Tibial artery (tissue), 4 donors: ENCODE results near the gene SLC5A1.
"Not testable (repeated sequence)": the region's sequence is repeated elsewhere in the genome, so short reads cannot be mapped to it uniquely, and the experiment has no call there.

Experiments used
- DNase-seq, 2 donors: peaks; one replicate each; pipeline ENCODE4 v3.0.0-alpha.2; 2019
- H3K27ac ChIP-seq, 2 donors: fragments of 200-600 bp; sonication (generic) in 1 of 2; 1 replicate in 1 of 2; 2 replicates in 1 of 2; pipeline ENCODE4 v1.5.1; 2018 to 2019; ENCODE audit warnings: mild to moderate bottlenecking in 1 of 2
- H3K27me3 ChIP-seq, 2 donors: fragments of 200-600 bp; sonication (generic) in 1 of 2; one replicate each; pipeline versions ENCODE4 v1.5.1 to v1.6.0; 2016 to 2019
- H3K36me3 ChIP-seq, 3 donors: fragments of 200-600 bp; sonication (generic) in 2 of 3; one replicate each; pipeline ENCODE4 v1.5.1; 2016 to 2019; ENCODE audit warnings: mild to moderate bottlenecking in 2 of 3
- H3K4me1 ChIP-seq, 4 donors: fragments of 200-600 bp; sonication (generic) in 2 of 4; 1 replicate in 3 of 4; 2 replicates in 1 of 4; pipeline ENCODE4 v1.5.1; 2016 to 2019
- H3K4me3 ChIP-seq, 2 donors: fragments of 200-600 bp; sonication (generic) in 1 of 2; 1 replicate in 1 of 2; 2 replicates in 1 of 2; pipeline ENCODE4 v1.5.1; 2018 to 2019; ENCODE audit warnings: mild to moderate bottlenecking in 2 of 2
- H3K9me3 ChIP-seq, 3 donors: fragments of 200-600 bp; sonication (generic) in 1 of 3; one replicate each; pipeline ENCODE4 v1.5.1; 2016 to 2019
- intact Hi-C: fragments of 100-400 bp; cut with DNase I; formaldehyde crosslinking; loops from one replicate; pipeline ENCODE4 v1.15.0; 2023; ENCODE audit warnings: low total_unique reads
- TF ChIP-seq, protein P1 (sequence below), 2 experiments: fragments of 200-600 bp in 1 of 2; fragments of 450-650 bp in 1 of 2; IDR thresholded peaks; one replicate each; pipeline ENCODE4 v1.5.1; 2017 to 2019; ENCODE audit warnings: antibody characterized with exemption in 2 of 2, mild to moderate bottlenecking in 1 of 2, moderate library complexity in 1 of 2

The SLC5A1 gene

DNA sequence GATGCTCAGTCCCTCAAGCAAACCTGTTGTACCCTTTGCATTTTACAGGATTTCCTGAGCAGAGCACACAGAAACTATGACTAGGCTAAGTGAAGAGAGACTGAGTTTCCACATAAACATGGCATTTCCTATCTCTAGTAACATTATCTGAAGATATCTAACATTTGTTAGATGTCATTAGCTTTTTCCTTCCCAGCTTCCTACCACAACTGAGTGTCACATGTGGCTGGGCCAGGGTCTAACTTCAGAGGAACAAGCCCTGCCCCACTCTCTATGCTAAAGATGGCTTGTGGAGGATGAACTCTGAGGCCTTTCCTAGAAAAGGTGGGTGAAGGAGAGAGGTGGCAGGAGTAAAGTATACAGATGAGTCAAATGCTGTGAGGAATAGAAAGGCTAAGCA is 99.5 kb downstream of the SLC5A1 start:
- no peak for DNase-seq
- intact Hi-C loops: no loop called here
- H3K4me1 ChIP-seq: no peaks in the 10 kb centered on the region
- peaks cover 0 to 2% of the 10 kb centered on the region in 2 donors for H3K27me3 ChIP-seq
- TF ChIP-seq, protein P1, sequence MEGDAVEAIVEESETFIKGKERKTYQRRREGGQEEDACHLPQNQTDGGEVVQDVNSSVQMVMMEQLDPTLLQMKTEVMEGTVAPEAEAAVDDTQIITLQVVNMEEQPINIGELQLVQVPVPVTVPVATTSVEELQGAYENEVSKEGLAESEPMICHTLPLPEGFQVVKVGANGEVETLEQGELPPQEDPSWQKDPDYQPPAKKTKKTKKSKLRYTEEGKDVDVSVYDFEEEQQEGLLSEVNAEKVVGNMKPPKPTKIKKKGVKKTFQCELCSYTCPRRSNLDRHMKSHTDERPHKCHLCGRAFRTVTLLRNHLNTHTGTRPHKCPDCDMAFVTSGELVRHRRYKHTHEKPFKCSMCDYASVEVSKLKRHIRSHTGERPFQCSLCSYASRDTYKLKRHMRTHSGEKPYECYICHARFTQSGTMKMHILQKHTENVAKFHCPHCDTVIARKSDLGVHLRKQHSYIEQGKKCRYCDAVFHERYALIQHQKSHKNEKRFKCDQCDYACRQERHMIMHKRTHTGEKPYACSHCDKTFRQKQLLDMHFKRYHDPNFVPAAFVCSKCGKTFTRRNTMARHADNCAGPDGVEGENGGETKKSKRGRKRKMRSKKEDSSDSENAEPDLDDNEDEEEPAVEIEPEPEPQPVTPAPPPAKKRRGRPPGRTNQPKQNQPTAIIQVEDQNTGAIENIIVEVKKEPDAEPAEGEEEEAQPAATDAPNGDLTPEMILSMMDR (IDR thresholded peaks at IDR 0.05): no peak
- H3K27ac ChIP-seq: no peak overlapping the region
- no peak overlapping the region for H3K4me3 ChIP-seq
- no peaks in the 10 kb centered on the region for H3K36me3 ChIP-seq
- no peaks in the 10 kb centered on the region for H3K9me3 ChIP-seq

DNA sequence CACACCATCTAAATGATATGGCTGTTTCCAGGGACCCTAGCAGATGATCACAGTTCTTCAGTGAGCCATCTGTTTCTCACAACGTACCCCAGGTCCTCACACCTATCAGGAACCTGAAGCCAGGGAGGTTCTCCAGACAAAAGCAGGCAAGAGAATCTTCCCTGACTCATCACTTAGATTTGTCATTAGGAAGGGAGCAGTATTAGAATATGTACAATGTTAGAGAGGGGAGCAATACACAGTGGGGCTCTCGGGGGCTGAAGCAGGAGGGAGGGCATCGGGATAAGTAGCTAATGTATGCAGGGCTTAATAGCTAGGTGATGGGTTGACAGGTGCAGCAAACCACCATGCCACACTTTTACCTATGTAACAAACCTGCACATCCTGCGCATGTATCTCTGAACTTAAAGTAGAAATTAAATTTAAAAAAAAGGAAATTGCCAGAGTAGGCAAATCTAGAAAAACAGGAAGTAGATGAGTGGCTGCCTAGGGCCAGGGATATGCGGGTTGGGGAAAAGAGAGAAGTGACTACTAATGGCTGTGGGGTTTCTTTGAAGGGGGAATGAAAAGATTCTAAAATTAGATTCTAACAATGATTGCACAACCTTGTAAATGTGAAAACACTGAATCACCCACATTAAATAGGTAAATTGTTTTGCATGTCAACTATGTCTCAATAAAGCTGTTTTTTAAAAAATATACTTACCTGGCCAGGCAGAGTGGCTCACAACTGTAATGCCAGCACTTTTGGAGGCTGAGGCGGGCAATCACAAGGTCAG is 101.6 kb downstream of the SLC5A1 start:
- intact Hi-C loops: no loop called here
- Histone ChIP-seq H3K36me3 (no peaks in the 10 kb centered on the region), H3K4me1 (no peaks in the 10 kb centered on the region), H3K9me3 (no peaks in the 10 kb centered on the region), H3K27me3 (no peaks in the 10 kb centered on the region), H3K4me3 (no peak overlapping the region), H3K27ac (no peak overlapping the region)
- TF ChIP-seq, protein P1 (IDR thresholded peaks at IDR 0.05): no peak
- no peak for DNase-seq

DNA sequence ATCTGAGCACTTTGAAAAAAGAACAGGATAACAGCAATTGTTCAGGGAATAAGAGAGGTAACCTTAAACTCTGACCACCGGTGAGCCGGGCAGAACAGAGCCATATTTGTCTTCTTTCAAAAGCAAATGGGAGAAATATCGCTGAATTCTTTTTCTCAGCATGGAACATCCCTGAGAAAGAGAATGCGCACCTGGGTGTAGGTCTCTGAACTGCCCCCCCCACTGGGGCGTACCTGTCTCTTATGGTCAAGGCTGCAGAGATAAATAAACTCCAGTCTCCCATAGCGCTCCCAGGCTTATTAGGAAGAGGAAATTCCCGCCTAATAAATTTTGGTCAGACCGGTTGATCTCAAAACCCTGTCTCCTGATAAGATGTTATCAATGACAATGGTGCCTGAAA is 104.1 kb downstream of the SLC5A1 start:
- DNase-seq, H3K4me1 ChIP-seq, H3K36me3 ChIP-seq, H3K4me3 ChIP-seq, intact Hi-C loops, H3K9me3 ChIP-seq, H3K27ac ChIP-seq, H3K27me3 ChIP-seq: not testable (repeated sequence)

DNA sequence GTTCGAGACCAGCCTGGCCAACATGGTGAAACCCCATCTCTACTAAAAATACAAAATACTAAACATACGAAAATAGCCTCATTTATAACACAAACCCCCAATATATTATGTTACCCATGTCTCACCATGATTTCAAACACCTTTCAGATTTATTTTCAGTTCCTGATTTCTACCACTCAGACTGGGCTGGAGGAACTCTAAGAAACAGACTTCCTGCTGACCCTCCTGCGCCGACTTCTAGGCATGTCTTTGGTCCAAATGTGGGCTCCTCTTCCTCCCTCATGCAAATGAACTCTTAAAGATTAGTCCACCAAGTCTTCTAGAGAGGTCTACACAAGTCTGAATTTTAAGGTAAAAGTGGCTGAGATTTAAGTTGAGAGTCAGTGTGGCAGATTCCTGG is 105.3 kb downstream of the SLC5A1 start:
- H3K27ac ChIP-seq, H3K4me1 ChIP-seq, H3K4me3 ChIP-seq, H3K9me3 ChIP-seq, DNase-seq, intact Hi-C loops, H3K36me3 ChIP-seq, H3K27me3 ChIP-seq: not testable (repeated sequence)

DNA sequence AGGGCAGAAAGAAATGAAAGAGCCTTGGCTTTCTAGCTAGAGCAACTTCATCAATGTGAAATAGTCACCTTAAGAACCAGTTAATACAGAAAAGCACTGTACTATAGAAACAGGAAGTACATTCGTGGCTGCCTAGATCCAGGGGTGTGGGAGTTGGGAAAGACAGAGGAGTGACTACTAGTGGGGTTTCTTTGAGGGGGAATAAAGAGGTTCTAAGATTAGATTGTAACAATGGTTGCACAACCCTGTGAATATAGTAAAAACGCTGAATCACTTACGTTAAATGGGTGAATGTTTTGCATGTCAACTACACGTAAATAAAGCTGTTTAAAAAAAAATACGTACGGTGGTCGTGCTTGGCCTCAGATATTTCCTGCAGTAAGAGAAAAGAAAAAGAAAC is 107.6 kb downstream of the SLC5A1 start:
- H3K36me3 ChIP-seq, H3K27ac ChIP-seq, H3K4me3 ChIP-seq, H3K4me1 ChIP-seq, H3K27me3 ChIP-seq, H3K9me3 ChIP-seq, intact Hi-C loops, DNase-seq: not testable (repeated sequence)

DNA sequence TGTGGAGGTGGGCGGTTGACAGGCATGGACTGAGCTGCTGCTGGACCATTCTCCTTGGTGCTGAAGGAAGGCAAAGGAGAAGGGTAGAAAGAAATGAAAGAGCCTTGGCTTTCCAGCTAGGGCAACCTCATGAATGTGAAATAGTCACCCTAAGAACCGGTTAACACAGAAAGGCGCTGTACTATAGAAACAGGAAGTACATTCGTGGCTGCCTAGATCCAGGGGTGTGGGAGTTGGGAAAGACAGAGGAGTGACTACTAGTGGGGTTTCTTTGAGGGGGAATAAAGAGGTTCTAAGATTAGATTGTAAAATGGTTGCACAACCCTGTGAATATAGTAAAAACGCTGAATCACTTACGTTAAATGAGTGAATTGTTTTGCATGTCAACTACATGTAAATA is 108.6 kb downstream of the SLC5A1 start:
- H3K4me1 ChIP-seq, H3K27ac ChIP-seq: not testable (repeated sequence)

DNA sequence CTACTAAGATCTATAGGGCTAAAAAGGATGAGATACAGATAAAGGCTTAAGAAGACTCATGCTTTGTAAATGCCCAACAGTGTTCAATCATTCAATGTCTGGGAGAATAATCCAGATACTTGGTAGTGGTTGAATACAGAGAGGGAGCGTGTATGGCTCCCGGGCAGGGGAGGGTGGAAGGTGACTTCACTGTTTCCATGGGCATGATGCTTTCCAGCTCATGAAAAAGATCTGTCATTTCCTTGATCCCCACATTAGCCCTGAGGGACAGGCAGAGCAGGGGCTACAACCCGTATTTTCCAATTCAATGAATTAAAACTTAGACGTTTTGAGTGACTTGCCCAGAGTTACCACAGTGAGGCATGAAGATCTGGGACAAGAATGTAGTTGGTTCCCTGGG is 111.7 kb downstream of the SLC5A1 start:
- H3K4me1 ChIP-seq, H3K4me3 ChIP-seq, H3K9me3 ChIP-seq, H3K36me3 ChIP-seq, H3K27ac ChIP-seq, DNase-seq, intact Hi-C loops: not testable (repeated sequence)
- peaks cover 0 to 11% of the 10 kb centered on the region in 2 donors for H3K27me3 ChIP-seq

More for the DNA sequence above, 108.6 kb downstream of the SLC5A1 start:
- DNase-seq, H3K36me3 ChIP-seq, intact Hi-C loops, H3K9me3 ChIP-seq, H3K27me3 ChIP-seq, H3K4me3 ChIP-seq: not testable (repeated sequence)

DNA sequence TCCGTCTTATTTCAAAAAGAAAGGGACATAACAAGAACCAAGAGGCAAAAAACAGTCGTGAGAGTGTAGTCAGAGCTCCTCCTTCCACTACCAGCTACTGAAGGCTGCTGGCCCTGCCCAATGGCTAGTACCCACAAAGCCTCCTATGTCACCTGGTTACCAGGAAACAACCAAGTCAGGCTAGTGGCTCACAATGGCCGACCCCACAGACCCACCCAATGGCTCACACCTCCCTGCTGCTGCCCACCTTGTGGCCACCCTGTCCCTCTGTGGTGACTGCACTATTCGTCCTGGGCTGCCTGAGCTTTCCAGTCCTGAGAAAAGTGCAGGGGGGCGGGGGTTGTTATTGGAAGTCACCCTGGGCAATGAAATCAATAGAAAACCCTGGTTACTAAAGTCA is 114.6 kb downstream of the SLC5A1 start:
- H3K27me3 ChIP-seq: peaks cover 0 to 12% of the 10 kb centered on the region in 2 donors
- H3K36me3 ChIP-seq, H3K4me1 ChIP-seq, DNase-seq, H3K4me3 ChIP-seq, H3K27ac ChIP-seq, intact Hi-C loops, H3K9me3 ChIP-seq: not testable (repeated sequence)
